ENCODE results near the gene TDRD9.

Gene TDRD9

GRCh38 chr14:103928011-103928890 lies at the start of gene TDRD9:
TSS of gene TDRD9 (plus strand) at chr14:103928456. CDS start at chr14:103928510, 54 bp downstream.
- Mint-ChIP-seq H3K4me3 (peak within 1 kb of the TSS; percentile 30), H3K27ac (no peak within 1 kb of the TSS)
- intact Hi-C loops (cut with micrococcal nuclease), result no loop called here

GRCh38 chr14:103879118-103879569 lies 49.1 kb upstream of the TDRD9 start:
- no peak overlapping the region for H3K27ac Mint-ChIP-seq
- H3K27me3 Mint-ChIP-seq, result peaks cover 70% of the 10 kb centered on the region
- H3K4me1 Mint-ChIP-seq (ENCODE audit: low read depth), result peaks cover 23% of the 10 kb centered on the region
- intact Hi-C loops (cut with micrococcal nuclease), result no loop called here
- H3K4me3 Mint-ChIP-seq, result no peak overlapping the region
- no peaks in the 10 kb centered on the region for H3K36me3 Mint-ChIP-seq (ENCODE audit: low read depth)
- no peaks in the 10 kb centered on the region for H3K9me3 Mint-ChIP-seq

More at GRCh38 chr14:103928011-103928890, at the start of gene TDRD9:
- Mint-ChIP-seq H3K9me3 (no peaks in the 10 kb centered on the region), H3K27me3 (no peaks in the 10 kb centered on the region), H3K4me1 (ENCODE audit: low read depth) (peaks cover 55% of the 10 kb centered on the region), H3K36me3 (ENCODE audit: low read depth) (no peaks in the 10 kb centered on the region)

- peak overlapping the region; percentile 45 for H3K4me3 Mint-ChIP-seq
Measured at GRCh38 chr14:103879570-103880347, 48.5 kb upstream of the TDRD9 start.

GRCh38 chr14:103880348-103881267 lies 47.6 kb upstream of the TDRD9 start:
- Mint-ChIP-seq H3K27ac (no peak overlapping the region), H3K27me3 (peaks cover 73% of the 10 kb centered on the region), H3K4me1 (ENCODE audit: low read depth) (peaks cover 23% of the 10 kb centered on the region), H3K36me3 (ENCODE audit: low read depth) (no peaks in the 10 kb centered on the region), H3K9me3 (no peaks in the 10 kb centered on the region), H3K4me3 (peak overlapping the region; percentile 45)
- intact Hi-C loops (cut with micrococcal nuclease), result no loop called here

More at GRCh38 chr14:103879570-103880347, 48.5 kb upstream of the TDRD9 start:
- intact Hi-C loops (cut with micrococcal nuclease), result no loop called here
- no peaks in the 10 kb centered on the region for H3K36me3 Mint-ChIP-seq (ENCODE audit: low read depth)
- H3K27me3 Mint-ChIP-seq, result peaks cover 73% of the 10 kb centered on the region
- peaks cover 23% of the 10 kb centered on the region for H3K4me1 Mint-ChIP-seq (ENCODE audit: low read depth)
- H3K9me3 Mint-ChIP-seq, result no peaks in the 10 kb centered on the region
- no peak overlapping the region for H3K27ac Mint-ChIP-seq

GRCh38 chr14:103881268-103882201 lies 46.7 kb upstream of the TDRD9 start:
- Mint-ChIP-seq H3K4me3 (no peak overlapping the region), H3K27me3 (peaks cover 66% of the 10 kb centered on the region), H3K4me1 (ENCODE audit: low read depth) (peaks cover 26% of the 10 kb centered on the region), H3K27ac (no peak overlapping the region), H3K36me3 (ENCODE audit: low read depth) (no peaks in the 10 kb centered on the region), H3K9me3 (no peaks in the 10 kb centered on the region)
- intact Hi-C loops (cut with micrococcal nuclease), result no loop called here

GRCh38 chr14:103882503-103883262 lies 45.6 kb upstream of the TDRD9 start:
- Mint-ChIP-seq H3K9me3 (no peaks in the 10 kb centered on the region), H3K4me1 (ENCODE audit: low read depth) (peaks cover 37% of the 10 kb centered on the region), H3K27ac (no peak overlapping the region), H3K4me3 (no peak overlapping the region), H3K27me3 (peaks cover 59% of the 10 kb centered on the region), H3K36me3 (ENCODE audit: low read depth) (no peaks in the 10 kb centered on the region)
- intact Hi-C loops (cut with micrococcal nuclease), result no loop called here

- intact Hi-C loops (cut with micrococcal nuclease), result no loop called here
- no peaks in the 10 kb centered on the region for H3K9me3 Mint-ChIP-seq
- no peak overlapping the region for H3K4me3 Mint-ChIP-seq
- H3K36me3 Mint-ChIP-seq (ENCODE audit: low read depth), result no peaks in the 10 kb centered on the region
- peaks cover 54% of the 10 kb centered on the region for H3K27me3 Mint-ChIP-seq
- H3K27ac Mint-ChIP-seq, result no peak overlapping the region
- H3K4me1 Mint-ChIP-seq (ENCODE audit: low read depth), result peaks cover 38% of the 10 kb centered on the region
Measured at GRCh38 chr14:103883263-103883523, 45.1 kb upstream of the TDRD9 start.

GRCh38 chr14:103884854-103885253 lies 43.4 kb upstream of the TDRD9 start:
- Mint-ChIP-seq H3K4me3 (no peak overlapping the region), H3K27ac (no peak overlapping the region), H3K36me3 (ENCODE audit: low read depth) (no peaks in the 10 kb centered on the region), H3K9me3 (no peaks in the 10 kb centered on the region), H3K27me3 (peaks cover 41% of the 10 kb centered on the region), H3K4me1 (ENCODE audit: low read depth) (peaks cover 39% of the 10 kb centered on the region)
- intact Hi-C loops (cut with micrococcal nuclease), result no loop called here

GRCh38 chr14:103885509-103885932 lies 42.7 kb upstream of the TDRD9 start:
- Mint-ChIP-seq H3K4me1 (ENCODE audit: low read depth) (peaks cover 37% of the 10 kb centered on the region), H3K27ac (no peak overlapping the region), H3K36me3 (ENCODE audit: low read depth) (no peaks in the 10 kb centered on the region), H3K4me3 (no peak overlapping the region), H3K9me3 (no peaks in the 10 kb centered on the region), H3K27me3 (peaks cover 34% of the 10 kb centered on the region)
- intact Hi-C loops (cut with micrococcal nuclease), result no loop called here

GRCh38 chr14:103886304-103887169 lies 41.7 kb upstream of the TDRD9 start:
- H3K4me1 Mint-ChIP-seq (ENCODE audit: low read depth), result peaks cover 39% of the 10 kb centered on the region
- H3K36me3 Mint-ChIP-seq (ENCODE audit: low read depth), result no peaks in the 10 kb centered on the region
- intact Hi-C loops (cut with micrococcal nuclease), result no loop called here
- no peak overlapping the region for H3K27ac Mint-ChIP-seq
- H3K27me3 Mint-ChIP-seq, result peaks cover 24% of the 10 kb centered on the region
- no peak overlapping the region for H3K4me3 Mint-ChIP-seq
- H3K9me3 Mint-ChIP-seq, result no peaks in the 10 kb centered on the region

GRCh38 chr14:103887170-103887501 lies 41.1 kb upstream of the TDRD9 start:
- intact Hi-C loops (cut with micrococcal nuclease), result no loop called here
- H3K4me3 Mint-ChIP-seq, result no peak overlapping the region
- no peak overlapping the region for H3K27ac Mint-ChIP-seq
- peaks cover 40% of the 10 kb centered on the region for H3K4me1 Mint-ChIP-seq (ENCODE audit: low read depth)
- no peaks in the 10 kb centered on the region for H3K36me3 Mint-ChIP-seq (ENCODE audit: low read depth)
- no peaks in the 10 kb centered on the region for H3K9me3 Mint-ChIP-seq
- H3K27me3 Mint-ChIP-seq, result peaks cover 18% of the 10 kb centered on the region
